H54 (cell line): ENCODE results near the gene RAPSN.

Experiments used
- DNase-seq: peaks from one replicate; pipeline ENCODE4 v3.0.0; 2011; ENCODE audit warnings: low spot score, mixed read lengths; ENCODE audit not compliant: insufficient read length
- FAIRE-seq: peaks from 3 replicates; lab custom pipeline; 2011; peaks lifted over from hg19 to GRCh38; lab: Jason Lieb, UNC
- POLR2A ChIP-seq: IDR thresholded peaks from 2 replicates; pipeline ENCODE4 v1.6.1; 2011; ENCODE audit warnings: low read depth, mild to moderate bottlenecking, low read length

Gene RAPSN

GRCh38 chr11:47400768-47401279 is 48.1 kb downstream of the RAPSN start:
- no peak for TF ChIP-seq POLR2A
- no peak for FAIRE-seq
- no peak for DNase-seq

- DNase-seq (no peak), FAIRE-seq (no peak)
- no peak for TF ChIP-seq POLR2A
Measured at GRCh38 chr11:47399860-47400767, 48.8 kb downstream of the RAPSN start.

- DNase-seq (no peak), FAIRE-seq (no peak)
- no peak for TF ChIP-seq POLR2A
Measured at GRCh38 chr11:47398551-47398950, 50.4 kb downstream of the RAPSN start.

- FAIRE-seq (no peak), DNase-seq (no peak)
- no peak for TF ChIP-seq POLR2A
Measured at GRCh38 chr11:47398011-47398410, 50.9 kb downstream of the RAPSN start.

- no peak for TF ChIP-seq POLR2A
- no peak for FAIRE-seq
- no peak for DNase-seq
Measured at GRCh38 chr11:47396049-47396320, 53.0 kb downstream of the RAPSN start.

- no peak for TF ChIP-seq POLR2A
- DNase-seq = no peak
- no peak for FAIRE-seq
Measured at GRCh38 chr11:47395223-47396048, 53.5 kb downstream of the RAPSN start.

- no peak for FAIRE-seq
- DNase-seq = no peak
- no peak for TF ChIP-seq POLR2A
Measured at GRCh38 chr11:47394322-47395222, 54.4 kb downstream of the RAPSN start.

GRCh38 chr11:47394050-47394321 is 55.0 kb downstream of the RAPSN start:
- DNase-seq (no peak), FAIRE-seq (no peak)
- no peak for TF ChIP-seq POLR2A

- no peak for FAIRE-seq
- DNase-seq = peak; percentile 81
- TF ChIP-seq POLR2A = 0 out of 2 replicates have a peak, but pooled peaks have one; percentile 6
Measured at GRCh38 chr11:47393163-47394049, 55.5 kb downstream of the RAPSN start.

GRCh38 chr11:47392546-47393162 is 56.3 kb downstream of the RAPSN start:
- no peak for TF ChIP-seq POLR2A
- DNase-seq = no peak
- no peak for FAIRE-seq

GRCh38 chr11:47391711-47392432 is 57.1 kb downstream of the RAPSN start:
- no peak for FAIRE-seq
- DNase-seq = no peak
- TF ChIP-seq POLR2A = no peak
